ENCODE data around the gene HOTAIR.

DNA sequence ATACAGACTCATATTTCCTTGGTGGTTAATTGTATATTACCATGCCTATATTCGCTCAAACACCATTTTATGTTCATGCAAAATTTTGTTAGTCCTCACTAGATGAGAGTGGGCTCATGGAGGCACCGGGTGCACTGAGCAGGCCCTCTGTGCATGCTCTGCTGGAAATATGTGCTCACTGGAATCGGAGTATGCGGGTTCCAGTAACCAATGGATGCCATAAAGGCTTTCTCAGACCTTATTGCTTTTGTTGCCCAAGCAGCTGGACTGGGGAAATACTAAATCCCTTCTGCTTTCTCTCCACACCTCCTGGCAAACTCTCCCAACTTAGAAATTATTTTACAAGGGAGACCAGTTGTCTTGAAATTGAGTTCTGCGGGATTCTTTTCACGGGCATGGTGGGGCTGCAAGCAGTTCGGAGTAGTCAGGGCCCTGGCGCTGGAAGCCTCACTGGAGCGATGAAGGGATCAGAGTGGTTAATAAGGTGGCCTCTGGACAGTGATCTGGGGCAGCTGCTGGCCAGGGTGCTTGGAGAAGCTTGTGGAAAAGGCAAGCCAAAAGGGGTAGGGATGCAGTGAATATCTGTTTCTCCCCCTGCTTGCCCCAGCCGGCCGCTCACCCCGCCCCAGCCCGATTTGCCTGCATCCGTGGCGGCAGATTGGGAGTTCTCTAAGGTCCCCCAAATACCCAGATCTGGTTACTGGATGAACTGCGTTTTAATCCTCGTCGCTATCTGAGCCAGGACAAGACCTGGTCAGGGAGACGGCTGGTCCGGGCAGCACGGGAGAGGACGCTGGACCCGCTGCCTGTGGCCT is 46.0 kb upstream of the HOTAIR start:
- no peak for TF ChIP-seq EZH2 (IDR thresholded peaks at IDR 0.05; ENCODE audit: low read depth)
- TF ChIP-seq, protein P1, sequence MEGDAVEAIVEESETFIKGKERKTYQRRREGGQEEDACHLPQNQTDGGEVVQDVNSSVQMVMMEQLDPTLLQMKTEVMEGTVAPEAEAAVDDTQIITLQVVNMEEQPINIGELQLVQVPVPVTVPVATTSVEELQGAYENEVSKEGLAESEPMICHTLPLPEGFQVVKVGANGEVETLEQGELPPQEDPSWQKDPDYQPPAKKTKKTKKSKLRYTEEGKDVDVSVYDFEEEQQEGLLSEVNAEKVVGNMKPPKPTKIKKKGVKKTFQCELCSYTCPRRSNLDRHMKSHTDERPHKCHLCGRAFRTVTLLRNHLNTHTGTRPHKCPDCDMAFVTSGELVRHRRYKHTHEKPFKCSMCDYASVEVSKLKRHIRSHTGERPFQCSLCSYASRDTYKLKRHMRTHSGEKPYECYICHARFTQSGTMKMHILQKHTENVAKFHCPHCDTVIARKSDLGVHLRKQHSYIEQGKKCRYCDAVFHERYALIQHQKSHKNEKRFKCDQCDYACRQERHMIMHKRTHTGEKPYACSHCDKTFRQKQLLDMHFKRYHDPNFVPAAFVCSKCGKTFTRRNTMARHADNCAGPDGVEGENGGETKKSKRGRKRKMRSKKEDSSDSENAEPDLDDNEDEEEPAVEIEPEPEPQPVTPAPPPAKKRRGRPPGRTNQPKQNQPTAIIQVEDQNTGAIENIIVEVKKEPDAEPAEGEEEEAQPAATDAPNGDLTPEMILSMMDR (conservative IDR thresholded peaks at IDR 0.05), result no peak

All from PC-9 (cell line).